Activated CD8-positive, alpha-beta memory T cell treated with anti-CD3 and anti-CD28 coated beads for 1 hour (primary cell): Measurements from ENCODE around the gene SCAMP3.

Experiments
- DNase-seq, 2 donors: peaks; one replicate each; pipeline ENCODE4 v3.0.0-alpha.2; 2020; ENCODE audit warnings: low read depth in 1 of 2; ENCODE audit errors: extremely low read depth in 1 of 2

SCAMP3 gene

GRCh38 chr1:155285631-155286044, 23.5 kb upstream of the SCAMP3 start:
- no peak for DNase-seq

GRCh38 chr1:155285063-155285462, 22.9 kb upstream of the SCAMP3 start:
- no peak for DNase-seq

- no peak for DNase-seq
These were observed 22.3 kb upstream of the SCAMP3 start for GRCh38 chr1:155284476-155284875.

GRCh38 chr1:155282488-155283091, 20.4 kb upstream of the SCAMP3 start:
- DNase-seq = no peak

GRCh38 chr1:155279268-155279667, 17.1 kb upstream of the SCAMP3 start:
- no peak for DNase-seq

- no peak for DNase-seq
These were observed 16.6 kb upstream of the SCAMP3 start for GRCh38 chr1:155278689-155279160.

- DNase-seq = peak; percentile 47 to 58
These were observed 15.9 kb upstream of the SCAMP3 start for GRCh38 chr1:155277902-155278688.

GRCh38 chr1:155277070-155277901, 15.1 kb upstream of the SCAMP3 start, which contains the start of gene HCN3:
Gene HCN3, plus strand, starts transcription at chr1:155277463. Its CDS starts 128 bp downstream, at chr1:155277591.
- peak; percentile 83 to 87 for DNase-seq

- peak; percentile 84 to 94 for DNase-seq
These were observed 11.4 kb upstream of the SCAMP3 start, which contains the start of gene CLK2 for GRCh38 chr1:155273343-155274245. Gene CLK2, minus strand, starts transcription at chr1:155273504. Its CDS starts 2,527 bp downstream, at chr1:155270977.

- DNase-seq = no peak
These were observed 10.5 kb upstream of the SCAMP3 start for GRCh38 chr1:155272466-155273342.

GRCh38 chr1:155269381-155269780, 7.2 kb upstream of the SCAMP3 start:
- no peak for DNase-seq

GRCh38 chr1:155268630-155269029, 6.5 kb upstream of the SCAMP3 start:
- no peak for DNase-seq

- no peak for DNase-seq
These were observed 5.2 kb upstream of the SCAMP3 start for GRCh38 chr1:155267373-155267772.

GRCh38 chr1:155266553-155266952, 4.4 kb upstream of the SCAMP3 start:
- no peak for DNase-seq

GRCh38 chr1:155263067-155263466, 907 bp upstream of the SCAMP3 start:
- no peak for DNase-seq

- DNase-seq = no peak
These were observed 688 bp downstream of the SCAMP3 start for GRCh38 chr1:155261493-155261851.

GRCh38 chr1:155260276-155260675, 1.9 kb downstream of the SCAMP3 start:
- no peak for DNase-seq

- no peak for DNase-seq
These were observed 5.9 kb downstream of the SCAMP3 start for GRCh38 chr1:155256058-155256852.
